Gastroesophageal sphincter (tissue), 4 donors: ENCODE data around the gene CHCHD6. TPM values are rescaled to one million over a fixed set of nuclear protein-coding genes. Genes with fewer than 3 reads are reported as not detected.

Experiments
- ATAC-seq: fragments of 150-250 bp; one replicate; pipeline ENCODE4 v1.9.1; 2016; ENCODE audit warnings: mild to moderate bottlenecking, moderate library complexity
- H3K27ac ChIP-seq, 4 donors: fragments of 200-600 bp; sonication (generic) in 3 of 4; 1 replicate in 3 of 4; 2 replicates in 1 of 4; pipeline ENCODE4 v1.5.1; 2016 to 2019
- H3K27me3 ChIP-seq: fragments of 200-600 bp; sonication (generic); one replicate; pipeline ENCODE4 v1.5.1; 2019
- H3K36me3 ChIP-seq, 2 donors: fragments of 200-600 bp; sonication (generic); one replicate each; pipeline ENCODE4 v1.5.1; 2019; ENCODE audit warnings: control low read depth in 1 of 2
- H3K4me1 ChIP-seq, 3 donors: fragments of 200-600 bp; sonication (generic); 1 replicate in 2 of 3; 2 replicates in 1 of 3; pipeline ENCODE4 v1.5.1; 2016 to 2019; ENCODE audit warnings: control low read depth in 2 of 3
- H3K4me3 ChIP-seq, 2 donors: fragments of 200-600 bp; sonication (generic); one replicate each; pipeline ENCODE4 v1.5.1; 2019; ENCODE audit warnings: mild to moderate bottlenecking in 1 of 2, moderate library complexity in 1 of 2
- H3K9me3 ChIP-seq, 3 donors: fragments of 200-600 bp; sonication (generic); one replicate each; pipeline ENCODE4 v1.5.1; 2017 to 2019; ENCODE audit warnings: control low read depth in 2 of 3
- EP300 ChIP-seq: sonication (generic); formaldehyde crosslinking; IDR thresholded peaks from one replicate; pipeline ENCODE4 v1.6.1; 2017; ENCODE audit warnings: antibody characterized with exemption, mild to moderate bottlenecking
- POLR2A ChIP-seq, 2 donors: fragments of 450-650 bp; IDR thresholded peaks; one replicate each; pipeline ENCODE4 v1.6.1; 2017; ENCODE audit warnings: antibody characterized with exemption in 2 of 2, mild to moderate bottlenecking in 2 of 2, moderate library complexity in 1 of 2
- POLR2AphosphoS5 ChIP-seq: sonication (generic); formaldehyde crosslinking; IDR thresholded peaks from one replicate; pipeline ENCODE4 v1.6.1; 2017; ENCODE audit warnings: antibody characterized with exemption
- WGBS, 2 donors: methylation state at CpG; one replicate each; pipeline ENCODE4 v1.1.5; 2018; ENCODE audit warnings: low coverage in 1 of 2; 5-methylcytosine and 5-hydroxymethylcytosine counted together
- total RNA-seq, 4 donors: library from RNA; depleted of rRNA; stranded (reverse); fragments of >200 nt; gene quantifications; one replicate each; pipeline ENCODE4 v1.1.0, GENCODE V29; 2016
- TF ChIP-seq, protein P1 (sequence below), 4 experiments: fragments of 200-600 bp in 2 of 4; fragments of 450-650 bp in 2 of 4; sonication (generic) in 1 of 4; IDR thresholded peaks; one replicate each; pipeline ENCODE4 v1.5.1; 2017 to 2019; ENCODE audit warnings: antibody characterized with exemption in 4 of 4, mild to moderate bottlenecking in 2 of 4, moderate library complexity in 2 of 4

The CHCHD6 gene
- total RNA-seq, 4 donors from 2014 or later, result 8.5 to 37.2 (median 15.2) TPM

DNA sequence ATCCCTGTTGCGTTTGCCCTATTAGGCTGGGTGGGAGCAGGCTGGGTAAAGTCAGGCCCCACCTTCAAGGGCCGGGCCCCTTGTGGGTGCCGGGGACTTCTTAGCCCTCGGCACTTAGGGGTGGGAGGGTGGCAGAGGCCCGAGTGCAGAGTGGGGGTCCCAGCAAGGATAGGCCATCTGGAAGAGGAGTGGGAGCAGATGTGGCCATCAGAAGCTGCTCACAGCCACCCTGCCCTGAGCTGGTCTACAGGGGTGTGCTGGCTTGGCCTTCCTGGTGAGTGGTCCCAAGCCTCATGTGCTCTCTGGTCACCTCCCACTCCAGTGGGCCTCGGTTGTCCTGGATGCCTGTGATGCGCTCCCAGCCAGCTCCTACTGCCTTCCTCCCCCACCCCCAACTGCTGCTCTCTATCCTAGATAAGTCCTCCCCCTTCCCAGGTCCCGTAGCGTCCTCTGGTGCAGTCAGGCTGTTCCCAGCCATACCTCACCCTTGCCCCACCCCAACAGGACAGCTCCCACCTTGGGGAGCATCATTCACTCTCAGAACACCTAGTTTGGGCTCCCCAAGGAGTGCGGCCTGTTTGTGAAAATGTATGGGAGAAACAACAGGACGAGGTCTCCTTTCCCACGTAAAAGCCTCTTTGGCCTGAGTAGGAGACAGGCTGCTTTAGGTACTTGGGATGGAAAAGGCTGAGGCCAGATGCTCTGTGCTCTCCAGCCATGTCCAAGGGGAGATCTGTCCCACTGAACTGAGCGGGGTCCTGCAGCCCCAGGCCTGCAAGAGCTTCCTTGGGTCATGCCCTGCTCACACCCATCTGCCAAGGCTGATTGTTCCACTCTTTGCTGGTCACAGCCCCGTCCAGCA, 254.0 kb downstream of the CHCHD6 start:
- H3K9me3 ChIP-seq, result no peaks in the 10 kb centered on the region
- H3K27ac ChIP-seq, result no peak overlapping the region
- no peak for TF ChIP-seq POLR2A (IDR thresholded peaks at IDR 0.05)
- no peak for TF ChIP-seq EP300
- no peak for TF ChIP-seq POLR2AphosphoS5
- TF ChIP-seq, protein P1, sequence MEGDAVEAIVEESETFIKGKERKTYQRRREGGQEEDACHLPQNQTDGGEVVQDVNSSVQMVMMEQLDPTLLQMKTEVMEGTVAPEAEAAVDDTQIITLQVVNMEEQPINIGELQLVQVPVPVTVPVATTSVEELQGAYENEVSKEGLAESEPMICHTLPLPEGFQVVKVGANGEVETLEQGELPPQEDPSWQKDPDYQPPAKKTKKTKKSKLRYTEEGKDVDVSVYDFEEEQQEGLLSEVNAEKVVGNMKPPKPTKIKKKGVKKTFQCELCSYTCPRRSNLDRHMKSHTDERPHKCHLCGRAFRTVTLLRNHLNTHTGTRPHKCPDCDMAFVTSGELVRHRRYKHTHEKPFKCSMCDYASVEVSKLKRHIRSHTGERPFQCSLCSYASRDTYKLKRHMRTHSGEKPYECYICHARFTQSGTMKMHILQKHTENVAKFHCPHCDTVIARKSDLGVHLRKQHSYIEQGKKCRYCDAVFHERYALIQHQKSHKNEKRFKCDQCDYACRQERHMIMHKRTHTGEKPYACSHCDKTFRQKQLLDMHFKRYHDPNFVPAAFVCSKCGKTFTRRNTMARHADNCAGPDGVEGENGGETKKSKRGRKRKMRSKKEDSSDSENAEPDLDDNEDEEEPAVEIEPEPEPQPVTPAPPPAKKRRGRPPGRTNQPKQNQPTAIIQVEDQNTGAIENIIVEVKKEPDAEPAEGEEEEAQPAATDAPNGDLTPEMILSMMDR (IDR thresholded peaks at IDR 0.05), result no peak

DNA sequence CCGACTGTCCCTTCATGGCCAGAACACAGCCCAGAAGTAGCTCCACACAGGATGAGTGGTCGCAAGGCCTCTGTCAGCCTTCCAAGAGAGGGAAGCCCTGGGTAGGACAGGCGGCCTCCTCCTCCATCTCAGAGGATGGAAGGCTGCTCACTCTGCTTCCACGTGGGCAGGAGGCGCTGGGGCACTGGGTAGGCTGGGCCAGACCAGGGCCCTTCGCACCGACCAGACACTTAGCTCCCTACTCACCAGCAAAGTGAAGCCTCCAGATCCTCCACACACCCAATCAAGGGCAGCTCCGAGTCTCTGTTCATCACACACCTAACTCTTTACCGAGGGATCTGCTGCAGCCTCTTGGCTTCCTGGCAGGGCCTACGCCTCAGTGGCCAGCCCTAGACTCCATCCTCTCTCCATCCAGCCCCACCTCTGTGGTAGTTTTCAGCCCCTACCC, 254.6 kb downstream of the CHCHD6 start:
- Histone ChIP-seq H3K27ac (no peak overlapping the region), H3K4me3 (no peak overlapping the region), H3K9me3 (no peaks in the 10 kb centered on the region), H3K36me3 (peaks cover 0 to 5% of the 10 kb centered on the region in 2 donors), H3K4me1 (peaks cover 0 to 22% (median 5%) of the 10 kb centered on the region in 3 donors), H3K27me3 (no peaks in the 10 kb centered on the region)
- no peak for ATAC-seq
- 0 to 89% methylated on average over 1 to 3 of the region's 10 CpGs for WGBS, 2 donors
- no peak for TF ChIP-seq POLR2A (IDR thresholded peaks at IDR 0.05)
- TF ChIP-seq, protein P1 (IDR thresholded peaks at IDR 0.05), result no peak
- no peak for TF ChIP-seq POLR2AphosphoS5
- no peak for TF ChIP-seq EP300

More for the DNA sequence above, 254.0 kb downstream of the CHCHD6 start:
- Histone ChIP-seq H3K27me3 (no peaks in the 10 kb centered on the region), H3K36me3 (peaks cover 0 to 12% of the 10 kb centered on the region in 2 donors), H3K4me3 (no peak overlapping the region), H3K4me1 (peaks cover 0 to 22% (median 5%) of the 10 kb centered on the region in 3 donors)
- WGBS, 2 donors, result 84 to 91% methylated on average over 4 to 5 of the region's 14 CpGs
- no peak for ATAC-seq

DNA sequence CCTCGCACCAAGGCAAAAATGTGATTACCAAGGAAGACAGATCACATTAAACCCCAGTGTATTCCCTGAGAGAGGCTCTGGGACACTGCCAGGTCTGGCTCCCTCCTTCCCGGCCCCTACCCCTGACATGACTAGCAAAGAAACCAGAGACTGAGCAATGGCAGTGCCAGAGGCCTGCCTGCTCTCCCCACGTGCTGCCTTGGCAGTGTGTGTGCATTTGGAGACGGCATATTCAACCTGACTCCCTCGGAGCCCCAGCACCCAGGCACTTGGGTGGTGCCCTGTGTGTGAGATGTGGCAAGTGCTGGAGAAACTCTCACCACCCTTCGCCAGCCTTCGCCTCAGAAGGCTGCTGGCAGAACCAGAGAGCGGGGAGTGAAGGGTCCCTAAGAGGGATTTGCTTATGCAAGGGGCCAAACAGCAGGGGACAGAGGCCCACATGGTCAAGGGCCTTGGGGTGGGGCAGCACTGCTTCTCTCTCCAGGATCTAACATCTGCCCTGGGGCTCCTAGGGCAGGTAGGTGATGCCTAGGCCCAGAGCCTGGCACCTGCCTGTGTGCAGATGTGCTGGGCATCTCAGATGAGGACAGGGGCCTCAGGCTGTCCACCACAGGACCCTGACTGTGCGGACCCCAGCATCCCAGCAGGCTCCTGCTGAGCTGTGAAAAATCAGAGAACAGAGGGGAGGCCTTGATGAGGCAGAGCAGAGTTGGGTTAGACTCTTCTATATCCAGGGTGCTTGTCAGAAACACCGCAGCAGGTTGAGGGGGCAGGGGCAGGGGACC, 255.3 kb downstream of the CHCHD6 start:
- no peak for ATAC-seq
- H3K36me3 ChIP-seq, result peaks cover 0 to 3% of the 10 kb centered on the region in 2 donors
- no peaks in the 10 kb centered on the region for H3K9me3 ChIP-seq
- TF ChIP-seq, protein P1 (IDR thresholded peaks at IDR 0.05), result no peak
- TF ChIP-seq EP300, result no peak
- no peak for TF ChIP-seq POLR2A (IDR thresholded peaks at IDR 0.05)
- no peak for TF ChIP-seq POLR2AphosphoS5
- H3K27me3 ChIP-seq, result no peaks in the 10 kb centered on the region
- 67 to 90% methylated on average over 2 to 3 of the region's 10 CpGs for WGBS, 2 donors
- H3K4me1 ChIP-seq, result peaks cover 0 to 22% (median 5%) of the 10 kb centered on the region in 3 donors
- H3K27ac ChIP-seq, result no peak overlapping the region
- H3K4me3 ChIP-seq, result no peak overlapping the region

DNA sequence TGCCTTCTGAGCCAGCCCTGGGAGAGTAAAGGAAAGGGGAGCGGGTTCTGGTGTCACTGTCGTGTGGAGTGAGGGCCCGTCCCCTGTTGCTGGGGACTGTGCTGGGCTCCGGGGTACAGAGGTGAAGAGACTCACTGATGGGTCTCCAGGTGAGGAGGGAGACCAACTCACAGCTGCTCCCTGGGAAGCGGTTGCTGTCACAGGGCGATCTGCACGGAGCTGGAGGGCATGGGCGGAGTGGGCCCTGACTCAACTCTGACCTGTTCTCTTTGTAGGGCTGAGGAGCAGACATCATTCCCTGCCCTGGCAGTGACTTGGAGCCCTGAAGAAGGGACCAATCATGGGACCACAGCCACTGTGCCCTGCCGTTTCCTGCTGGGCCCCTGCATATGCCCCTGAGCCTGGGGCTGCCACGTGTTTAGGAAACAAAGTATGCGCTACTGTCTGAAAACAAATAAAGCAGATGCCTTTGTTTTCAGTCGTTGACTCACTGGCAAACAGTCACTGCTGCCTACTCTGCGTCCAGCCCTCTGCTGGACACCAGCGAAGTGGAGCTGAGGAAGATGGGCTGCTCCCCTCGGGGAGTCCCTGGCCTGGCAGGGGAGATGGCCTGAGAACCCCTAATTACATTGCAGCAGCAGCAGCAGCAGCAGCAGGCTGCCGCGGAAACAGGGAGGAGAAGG, 256.0 kb downstream of the CHCHD6 start:
- ATAC-seq, result no peak
- Histone ChIP-seq H3K4me1 (peaks cover 0 to 22% (median 5%) of the 10 kb centered on the region in 3 donors), H3K27me3 (no peaks in the 10 kb centered on the region), H3K36me3 (peaks cover 0 to 3% of the 10 kb centered on the region in 2 donors), H3K9me3 (no peaks in the 10 kb centered on the region), H3K4me3 (no peak overlapping the region), H3K27ac (peak overlapping the region in 1 of 4 donors; percentile 13)
- TF ChIP-seq, protein P1 (IDR thresholded peaks at IDR 0.05), result no peak
- TF ChIP-seq POLR2AphosphoS5 (no peak), POLR2A (IDR thresholded peaks at IDR 0.05) (no peak), EP300 (no peak)
- WGBS, 2 donors, result 79 to 83% methylated on average over 4 to 5 of the region's 17 CpGs
